ENCODE data around the gene AQP12B. TPM values are rescaled to one million over a fixed set of nuclear protein-coding genes. Genes with fewer than 3 reads are reported as not detected.

AQP12B gene
- polyA plus RNA-seq, 4 donors: 0.19 to 2.8 (median 0.60) TPM

Other genes starting within 250 kb of the AQP12B start
- gene GPC1, start 247.2 kb downstream of the AQP12B start, polyA plus RNA-seq (ENCODE audit: insufficient read length in 4 of 4): 10 to 100 TPM; 23.4 to 52.9 (median 41.6) TPM
- gene ANKMY1, start 124.9 kb downstream of the AQP12B start, polyA plus RNA-seq (ENCODE audit: insufficient read length in 4 of 4): 10 to 100 TPM; 10.0 to 18.6 (median 12.9) TPM
- 1 to 10 TPM; 6.8 to 7.6 (median 7.4) TPM for gene DUSP28, start 122.5 kb downstream of the AQP12B start, polyA plus RNA-seq (ENCODE audit: insufficient read length in 4 of 4)
- gene RNPEPL1, start 114.4 kb downstream of the AQP12B start, polyA plus RNA-seq (ENCODE audit: insufficient read length in 4 of 4): 10 to 100 TPM; 25.4 to 36.9 (median 33.6) TPM
- 10 to 100 TPM; 15.3 to 39.6 (median 30.0) TPM for gene CAPN10, start 96.2 kb downstream of the AQP12B start, polyA plus RNA-seq (ENCODE audit: insufficient read length in 4 of 4)
- 1 to 10 TPM; 1.1 to 3.5 (median 2.3) TPM for gene GPR35, start 57.4 kb downstream of the AQP12B start, polyA plus RNA-seq (ENCODE audit: insufficient read length in 4 of 4)
- gene AQP12A, start 9.0 kb upstream of the AQP12B start, polyA plus RNA-seq (ENCODE audit: insufficient read length in 4 of 4): 1 to 10 TPM in 1 of 4 donors, under 1 TPM in 2, not detected in 1; 0.57 to 1.5 (median 0.93) TPM
- gene KIF1A, start 137.3 kb upstream of the AQP12B start, polyA plus RNA-seq (ENCODE audit: insufficient read length in 4 of 4): 10 to 100 TPM in 3 of 4 donors, 1 to 10 TPM in 1; 7.9 to 15.8 (median 12.5) TPM
- gene AGXT, start 185.9 kb upstream of the AQP12B start, polyA plus RNA-seq (ENCODE audit: insufficient read length in 4 of 4): 1 to 10 TPM in 1 of 4 donors, under 1 TPM in 2, not detected in 1; 0.08 to 1.7 (median 0.08) TPM
- gene MAB21L4, start 213.3 kb upstream of the AQP12B start, polyA plus RNA-seq (ENCODE audit: insufficient read length in 4 of 4): 1 to 10 TPM; 1.3 to 4.3 (median 1.7) TPM
- gene CROCC2, start 223.5 kb upstream of the AQP12B start, polyA plus RNA-seq (ENCODE audit: insufficient read length in 4 of 4): under 1 TPM; 0.03 to 0.11 (median 0.08) TPM

Measured in left renal cortex interstitium (tissue), 4 donors.